ENCODE measurements around the gene DNAAF8.

DNA sequence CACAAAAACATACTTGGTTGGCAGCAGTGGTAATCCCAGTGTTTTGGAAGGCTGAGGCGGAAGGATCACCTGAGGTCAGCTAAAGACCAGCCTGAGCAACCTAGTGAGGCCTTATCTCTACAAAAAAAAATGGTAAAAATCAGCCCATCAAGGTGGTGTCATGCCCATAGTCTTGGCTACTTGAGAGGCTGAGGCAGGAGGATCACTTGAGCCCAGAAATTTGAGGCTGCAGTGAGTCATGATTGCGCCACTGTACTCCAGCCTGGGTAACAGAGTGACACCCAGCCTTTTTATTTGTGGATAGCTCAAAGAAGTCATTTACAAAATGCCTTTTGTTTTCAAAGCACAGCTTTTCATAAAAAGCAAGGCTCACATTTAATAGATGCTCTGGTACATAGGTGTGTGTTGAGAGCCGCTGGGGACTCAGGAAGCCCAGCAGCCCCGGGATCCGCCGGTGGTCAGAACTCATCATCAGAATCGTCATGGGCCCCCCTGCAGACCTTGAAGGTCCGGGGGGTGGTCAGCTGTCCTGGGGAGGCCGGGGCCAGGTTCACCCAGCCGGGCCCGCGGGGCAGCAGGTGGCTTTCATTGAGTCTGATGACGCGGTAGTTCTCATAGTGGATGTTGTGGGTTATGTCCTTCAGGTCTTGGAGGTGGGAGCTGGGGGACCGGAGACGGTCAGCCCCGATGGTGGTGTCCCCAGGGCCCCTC, 43.2 kb downstream of the DNAAF8 start:
- TF ChIP-seq, protein P1, sequence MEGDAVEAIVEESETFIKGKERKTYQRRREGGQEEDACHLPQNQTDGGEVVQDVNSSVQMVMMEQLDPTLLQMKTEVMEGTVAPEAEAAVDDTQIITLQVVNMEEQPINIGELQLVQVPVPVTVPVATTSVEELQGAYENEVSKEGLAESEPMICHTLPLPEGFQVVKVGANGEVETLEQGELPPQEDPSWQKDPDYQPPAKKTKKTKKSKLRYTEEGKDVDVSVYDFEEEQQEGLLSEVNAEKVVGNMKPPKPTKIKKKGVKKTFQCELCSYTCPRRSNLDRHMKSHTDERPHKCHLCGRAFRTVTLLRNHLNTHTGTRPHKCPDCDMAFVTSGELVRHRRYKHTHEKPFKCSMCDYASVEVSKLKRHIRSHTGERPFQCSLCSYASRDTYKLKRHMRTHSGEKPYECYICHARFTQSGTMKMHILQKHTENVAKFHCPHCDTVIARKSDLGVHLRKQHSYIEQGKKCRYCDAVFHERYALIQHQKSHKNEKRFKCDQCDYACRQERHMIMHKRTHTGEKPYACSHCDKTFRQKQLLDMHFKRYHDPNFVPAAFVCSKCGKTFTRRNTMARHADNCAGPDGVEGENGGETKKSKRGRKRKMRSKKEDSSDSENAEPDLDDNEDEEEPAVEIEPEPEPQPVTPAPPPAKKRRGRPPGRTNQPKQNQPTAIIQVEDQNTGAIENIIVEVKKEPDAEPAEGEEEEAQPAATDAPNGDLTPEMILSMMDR (conservative IDR thresholded peaks at IDR 0.05 in 1 of 2, IDR thresholded peaks at IDR 0.05 in 1 of 2; ENCODE audit: extremely low read depth in 1 of 2, insufficient read depth in 1 of 2, low read depth in 1 of 2, low read length in 2 of 2), result no peak
- TF ChIP-seq EZH2 (IDR thresholded peaks at IDR 0.05; ENCODE audit: borderline replicate concordance, low read length), result no peak
